Prostate gland (tissue), 2 donors: ENCODE results near the gene PHC2.

Experiments
- CTCF ChIP-seq, 4 experiments: fragments of 200-600 bp in 2 of 4; fragments of 450-650 bp in 2 of 4; sonication (generic) in 2 of 4; IDR thresholded peaks; 1 replicate in 3 of 4; 2 replicates in 1 of 4; pipeline ENCODE4 v1.5.1; 2016 to 2019; ENCODE audit warnings: antibody characterized with exemption in 4 of 4, mild to moderate bottlenecking in 2 of 4, moderate library complexity in 2 of 4
- POLR2A ChIP-seq: fragments of 450-650 bp; IDR thresholded peaks from one replicate; pipeline ENCODE4 v1.6.1; 2016; ENCODE audit warnings: antibody characterized with exemption, mild to moderate bottlenecking

DNA sequence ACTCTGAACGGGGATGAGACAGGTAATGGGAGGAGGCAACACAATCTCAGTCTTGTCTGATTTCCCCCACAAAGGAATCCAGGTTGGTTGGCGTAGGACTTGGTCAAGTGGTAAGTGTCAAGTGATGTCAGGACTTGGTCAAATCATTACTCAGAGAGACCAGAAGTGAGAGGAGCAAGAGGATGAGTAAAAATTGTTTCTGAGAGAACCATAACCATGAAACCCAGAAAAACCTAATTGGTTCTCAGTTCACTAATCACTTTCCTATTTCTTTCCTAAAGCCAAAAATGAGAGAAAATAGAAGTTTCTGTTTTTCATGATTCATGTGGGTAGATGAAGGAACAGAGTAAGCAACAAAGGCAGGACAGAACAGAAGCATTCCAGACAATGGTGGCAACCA, 5.0 kb downstream of the PHC2 start:
- no peak for TF ChIP-seq CTCF (IDR thresholded peaks at IDR 0.05)
- TF ChIP-seq POLR2A = no peak
